Heart left ventricle (tissue), 16 donors: ENCODE results near the gene SIX1. TPM values are rescaled to one million over a fixed set of nuclear protein-coding genes. Genes with fewer than 3 reads are reported as not detected.

ENCODE experiments used
- ATAC-seq, 4 donors: fragments of 200-7000 bp; cut with Tn5 transposase; one replicate each; pipeline ENCODE4 v1.9.1; 2020 to 2022; ENCODE audit warnings: moderate library complexity in 4 of 4, mild to moderate bottlenecking in 3 of 4, moderate number of reproducible peaks in 1 of 4
- DNase-seq, 5 donors: peaks; one replicate each; pipeline ENCODE4 v3.0.0-alpha.2; 2020
- H3K27ac ChIP-seq, 12 donors: fragments of 200-600 bp; sonication (generic) in 4 of 12; one replicate each; pipeline versions ENCODE4 v1.5.0 to v1.8.0; 2016 to 2022; ENCODE audit warnings: mild to moderate bottlenecking in 2 of 12
- H3K27me3 ChIP-seq, 9 donors: fragments of 200-600 bp; sonication (generic) in 2 of 9; one replicate each; pipeline versions ENCODE4 v1.5.1 to v1.8.0; 2016 to 2022; ENCODE audit warnings: mild to moderate bottlenecking in 3 of 9
- H3K36me3 ChIP-seq, 9 donors: fragments of 200-600 bp; sonication (generic) in 2 of 9; one replicate each; pipeline versions ENCODE4 v1.5.0 to v1.8.0; 2018 to 2022; ENCODE audit warnings: mild to moderate bottlenecking in 2 of 9
- H3K4me1 ChIP-seq, 12 donors: fragments of 200-600 bp; sonication (generic) in 4 of 12; one replicate each; pipeline versions ENCODE4 v1.5.0 to v1.8.0; 2016 to 2022; ENCODE audit warnings: mild to moderate bottlenecking in 3 of 12
- H3K4me3 ChIP-seq, 12 donors: fragments of 200-600 bp; sonication (generic) in 4 of 12; one replicate each; pipeline versions ENCODE4 v1.5.0 to v1.8.0; 2017 to 2022; ENCODE audit warnings: mild to moderate bottlenecking in 9 of 12, moderate library complexity in 4 of 12
- H3K9me3 ChIP-seq, 12 donors: fragments of 200-600 bp; sonication (generic) in 4 of 12; one replicate each; pipeline versions ENCODE4 v1.5.0 to v1.8.0; 2016 to 2022; ENCODE audit warnings: mild to moderate bottlenecking in 1 of 12
- POLR2A ChIP-seq, 2 donors: fragments of 450-650 bp; IDR thresholded peaks; one replicate each; pipeline ENCODE4 v1.6.1; 2017; ENCODE audit warnings: antibody characterized with exemption in 2 of 2, mild to moderate bottlenecking in 2 of 2, moderate library complexity in 2 of 2
- WGBS, 4 donors: extraction: QIAGEN DNeasy Blood & Tissue Kit in 2 of 4; methylation state at CpG; one replicate each; pipeline versions ENCODE4 v1.1.5 to v1.1.7; 2013 to 2018; 5-methylcytosine and 5-hydroxymethylcytosine counted together
- intact Hi-C, 10 donors: fragments of 100-400 bp; cut with DNase I; formaldehyde crosslinking; loops; one replicate each; pipeline versions ENCODE4 v1.11.1 to v1.14.2; 2022
- polyA plus RNA-seq, 2 donors: library from polyadenylated mRNA; stranded (reverse); fragments of 200-250 nt; gene quantifications; one replicate each; pipeline ENCODE4 v1.2.3, GENCODE V29; 2013
- total RNA-seq, 9 donors: library from RNA; depleted of rRNA in 2 of 9; stranded (reverse); fragments of >200 nt in 2 of 9; fragmentation: NEBNext Ultra II Directional in 3 of 9; extraction: Animal tissue kit (Norgen Biotek cat#: 25700) in 3 of 9; gene quantifications; one replicate each; pipeline versions ENCODE4 v1.1.0 to v1.2.4, GENCODE V29; 2016 to 2023
- TF ChIP-seq, protein P1 (sequence below), 12 donors: fragments of 200-600 bp; sonication (generic) in 4 of 12; IDR thresholded peaks; one replicate each; pipeline versions ENCODE4 v1.5.0 to v1.8.0; 2018 to 2022; ENCODE audit warnings: antibody characterized with exemption in 12 of 12, mild to moderate bottlenecking in 5 of 12
- donor health status: ischemic (EF 13 %, LVEDD 7.1; RV severe dilation, severe dysfunction).
- donor health status: healthy with polysubstance abuse.
- donor health status: DM: no; HTN: yes; CAD: no.
- donor health status: DM: no; HTN: no; CAD: no.
- donor health status: ischemic (EF 25% LVEDD 6.9; RV normal size, moderate dysfunction).
- donor health status: ischemic (EF 25% LVEDD 5.7; RV mildly dilated, moderate dysfunction).
- donor health status: healthy.
- donor health status: DM: yes; HTN: yes; CAD: no.
- donor health status: ischemic (EF 35%, LVEDD 5.7; RV mildly dilated, moderate dysfunction).
- donor health status: nonischemic (EF 11% LVEDD 7.7; RV severe dilation, severe dysfunction).
- donor health status: DM: yes; HTN: yes; CAD: no.
- donor health status: PGD.
- donor health status: ischemic (EF 29% LVEDD 5.4; RV normal size, mild dysfunction).
- donor health status: nonischemic (EF 23%, LVEDD 6.1; RV moderate dilation, normal function).

SIX1 gene
- total and polyA plus RNA-seq, 11 donors = 0.19 to 0.27 (median 0.25) TPM; not detected in 8

DNA sequence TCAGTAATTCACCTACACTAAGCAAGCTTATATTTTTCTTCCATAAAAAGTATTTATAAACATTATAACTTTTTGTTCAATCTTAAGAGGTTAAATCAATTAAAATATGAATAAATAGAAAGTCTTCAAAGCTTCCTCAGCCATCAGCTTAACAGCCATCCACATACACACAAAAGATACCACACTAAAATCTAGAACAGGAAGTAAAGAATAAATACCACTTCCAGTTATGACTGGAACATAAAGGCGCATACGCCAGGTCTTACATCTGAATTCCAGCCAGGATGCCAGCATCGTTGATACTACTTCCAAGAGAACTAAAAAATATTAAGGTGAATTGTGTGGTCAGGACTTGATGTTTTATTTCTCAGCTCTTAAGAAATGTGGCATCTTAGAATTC lies 17.0 kb downstream of the SIX1 start:
- Histone ChIP-seq H3K9me3 (no peaks in the 10 kb centered on the region), H3K4me1 (peaks cover 0 to 3% (median 0%) of the 10 kb centered on the region in 12 donors), H3K36me3 (no peaks in the 10 kb centered on the region), H3K4me3 (no peak overlapping the region), H3K27me3 (peaks cover 6 to 67% (median 22%) of the 10 kb centered on the region in 9 donors), H3K27ac (no peak overlapping the region)
- DNase-seq (no peak), ATAC-seq (no peak)
- no peak for TF ChIP-seq POLR2A (IDR thresholded peaks at IDR 0.05)
- TF ChIP-seq, protein P1, sequence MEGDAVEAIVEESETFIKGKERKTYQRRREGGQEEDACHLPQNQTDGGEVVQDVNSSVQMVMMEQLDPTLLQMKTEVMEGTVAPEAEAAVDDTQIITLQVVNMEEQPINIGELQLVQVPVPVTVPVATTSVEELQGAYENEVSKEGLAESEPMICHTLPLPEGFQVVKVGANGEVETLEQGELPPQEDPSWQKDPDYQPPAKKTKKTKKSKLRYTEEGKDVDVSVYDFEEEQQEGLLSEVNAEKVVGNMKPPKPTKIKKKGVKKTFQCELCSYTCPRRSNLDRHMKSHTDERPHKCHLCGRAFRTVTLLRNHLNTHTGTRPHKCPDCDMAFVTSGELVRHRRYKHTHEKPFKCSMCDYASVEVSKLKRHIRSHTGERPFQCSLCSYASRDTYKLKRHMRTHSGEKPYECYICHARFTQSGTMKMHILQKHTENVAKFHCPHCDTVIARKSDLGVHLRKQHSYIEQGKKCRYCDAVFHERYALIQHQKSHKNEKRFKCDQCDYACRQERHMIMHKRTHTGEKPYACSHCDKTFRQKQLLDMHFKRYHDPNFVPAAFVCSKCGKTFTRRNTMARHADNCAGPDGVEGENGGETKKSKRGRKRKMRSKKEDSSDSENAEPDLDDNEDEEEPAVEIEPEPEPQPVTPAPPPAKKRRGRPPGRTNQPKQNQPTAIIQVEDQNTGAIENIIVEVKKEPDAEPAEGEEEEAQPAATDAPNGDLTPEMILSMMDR (IDR thresholded peaks at IDR 0.05) = no peak
- intact Hi-C loops = no loop called here
- WGBS, 4 donors = 55 to 70% (median 66%) methylated on average over 3 of the region's 3 CpGs

DNA sequence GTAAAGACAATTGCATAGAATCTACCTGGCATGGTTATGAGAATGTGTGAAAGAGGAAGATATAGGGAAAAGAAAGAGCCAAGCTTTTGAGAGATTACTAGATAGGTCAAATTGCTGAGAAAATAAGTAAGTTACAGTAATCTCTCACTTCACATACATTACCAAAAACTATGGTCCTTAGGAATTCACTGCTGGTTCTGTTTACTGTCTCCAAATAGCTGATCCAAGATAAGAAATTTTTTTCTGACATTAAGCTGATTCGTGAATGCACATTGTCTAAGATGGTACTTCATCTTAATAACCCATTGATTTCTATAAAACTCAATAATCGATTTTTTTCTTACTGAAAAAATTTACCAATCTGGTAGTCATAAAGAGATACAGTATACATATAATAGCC lies 17.4 kb downstream of the SIX1 start:
- Histone ChIP-seq H3K27ac (no peak overlapping the region), H3K4me1 (no peaks in the 10 kb centered on the region), H3K27me3 (peaks cover 3 to 67% (median 18%) of the 10 kb centered on the region in 9 donors), H3K36me3 (no peaks in the 10 kb centered on the region), H3K4me3 (no peak overlapping the region), H3K9me3 (no peaks in the 10 kb centered on the region)
- DNase-seq = no peak
- intact Hi-C loops = no loop called here
- 67 to 76% (median 71%) methylated on average over 2 of the region's 2 CpGs for WGBS, 4 donors
- TF ChIP-seq, protein P1 (IDR thresholded peaks at IDR 0.05) = no peak
- no peak for TF ChIP-seq POLR2A (IDR thresholded peaks at IDR 0.05)
- no peak for ATAC-seq

DNA sequence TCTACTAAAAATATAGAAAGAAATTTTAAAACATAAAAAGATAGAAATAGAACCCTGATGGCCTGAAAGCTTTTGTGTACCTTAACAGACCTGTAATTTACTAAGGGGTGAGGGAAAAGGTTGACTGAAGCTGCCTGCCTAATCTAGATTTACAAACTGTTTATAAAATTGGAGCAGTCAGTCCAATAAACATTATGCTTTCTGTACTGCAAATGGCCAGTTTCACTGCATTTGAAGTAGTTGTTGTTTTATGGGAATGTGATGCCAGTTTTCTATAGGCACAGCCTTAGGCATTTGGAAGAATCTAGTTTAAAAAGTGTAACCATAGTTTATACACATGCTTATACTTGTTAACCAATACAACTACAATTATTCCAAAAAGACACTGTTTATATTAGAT lies 19.1 kb downstream of the SIX1 start:
- no peaks in the 10 kb centered on the region for H3K36me3 ChIP-seq
- no peak for ATAC-seq
- H3K27me3 ChIP-seq = peaks cover 0 to 53% (median 5%) of the 10 kb centered on the region in 9 donors
- H3K27ac ChIP-seq = no peak overlapping the region
- TF ChIP-seq, protein P1 (IDR thresholded peaks at IDR 0.05) = no peak
- TF ChIP-seq POLR2A (IDR thresholded peaks at IDR 0.05) = no peak
- H3K4me1 ChIP-seq = no peaks in the 10 kb centered on the region
- intact Hi-C loops = no loop called here
- no peaks in the 10 kb centered on the region for H3K9me3 ChIP-seq
- no peak overlapping the region for H3K4me3 ChIP-seq
- DNase-seq = no peak

DNA sequence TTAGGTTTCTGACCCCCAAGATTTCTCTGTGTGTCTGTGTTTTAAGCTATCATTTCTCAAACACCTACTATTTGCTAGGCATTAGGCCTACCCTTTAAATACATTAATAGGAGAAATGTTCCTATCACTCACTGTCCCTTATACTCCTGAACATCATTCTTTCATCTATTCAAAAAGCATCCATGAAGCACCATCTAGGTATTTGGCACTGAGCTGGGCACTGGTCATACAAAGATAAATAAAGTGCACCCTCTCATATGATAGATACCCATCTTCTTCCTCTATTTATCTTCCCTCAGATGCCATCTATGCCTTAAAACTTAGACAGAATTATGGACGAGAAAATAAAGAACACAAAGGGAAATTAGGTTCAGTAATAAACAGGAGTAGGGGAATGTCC lies 20.4 kb downstream of the SIX1 start:
- Histone ChIP-seq H3K4me1 (no peaks in the 10 kb centered on the region), H3K36me3 (no peaks in the 10 kb centered on the region), H3K9me3 (no peaks in the 10 kb centered on the region), H3K27ac (no peak overlapping the region), H3K4me3 (no peak overlapping the region), H3K27me3 (peaks cover 0 to 52% (median 4%) of the 10 kb centered on the region in 9 donors)
- ATAC-seq (no peak), DNase-seq (no peak)
- TF ChIP-seq POLR2A (IDR thresholded peaks at IDR 0.05) = no peak
- TF ChIP-seq, protein P1 (IDR thresholded peaks at IDR 0.05) = no peak
- intact Hi-C loops = loop anchor here in 3 of 10 donors (5.0 kb wide), 2 partner anchors 398 to 558 kb away; no protein-coding TSS in a partner anchor
- 63 to 73% (median 66%) methylated on average over 1 of the region's 1 CpG for WGBS, 4 donors
